Heart left ventricle (tissue), 16 donors: ENCODE results near the gene LTN1. TPM values are rescaled to one million over a fixed set of nuclear protein-coding genes. Genes with fewer than 3 reads are reported as not detected.
"Not testable (repeated sequence)": the region's sequence is repeated elsewhere in the genome, so short reads cannot be mapped to it uniquely, and the experiment has no call there.

ENCODE experiments used
- ATAC-seq, 4 donors: fragments of 200-7000 bp; cut with Tn5 transposase; one replicate each; pipeline ENCODE4 v1.9.1; 2020 to 2022; ENCODE audit warnings: moderate library complexity in 4 of 4, mild to moderate bottlenecking in 3 of 4, moderate number of reproducible peaks in 1 of 4
- DNase-seq, 5 donors: peaks; one replicate each; pipeline ENCODE4 v3.0.0-alpha.2; 2020
- H3K27ac ChIP-seq, 12 donors: fragments of 200-600 bp; sonication (generic) in 4 of 12; one replicate each; pipeline versions ENCODE4 v1.5.0 to v1.8.0; 2016 to 2022; ENCODE audit warnings: mild to moderate bottlenecking in 2 of 12
- H3K27me3 ChIP-seq, 9 donors: fragments of 200-600 bp; sonication (generic) in 2 of 9; one replicate each; pipeline versions ENCODE4 v1.5.1 to v1.8.0; 2016 to 2022; ENCODE audit warnings: mild to moderate bottlenecking in 3 of 9
- H3K36me3 ChIP-seq, 9 donors: fragments of 200-600 bp; sonication (generic) in 2 of 9; one replicate each; pipeline versions ENCODE4 v1.5.0 to v1.8.0; 2018 to 2022; ENCODE audit warnings: mild to moderate bottlenecking in 2 of 9
- H3K4me1 ChIP-seq, 12 donors: fragments of 200-600 bp; sonication (generic) in 4 of 12; one replicate each; pipeline versions ENCODE4 v1.5.0 to v1.8.0; 2016 to 2022; ENCODE audit warnings: mild to moderate bottlenecking in 3 of 12
- H3K4me3 ChIP-seq, 12 donors: fragments of 200-600 bp; sonication (generic) in 4 of 12; one replicate each; pipeline versions ENCODE4 v1.5.0 to v1.8.0; 2017 to 2022; ENCODE audit warnings: mild to moderate bottlenecking in 9 of 12, moderate library complexity in 4 of 12
- H3K9me3 ChIP-seq, 12 donors: fragments of 200-600 bp; sonication (generic) in 4 of 12; one replicate each; pipeline versions ENCODE4 v1.5.0 to v1.8.0; 2016 to 2022; ENCODE audit warnings: mild to moderate bottlenecking in 1 of 12
- CTCF ChIP-seq, 12 donors: fragments of 200-600 bp; sonication (generic) in 4 of 12; IDR thresholded peaks; one replicate each; pipeline versions ENCODE4 v1.5.0 to v1.8.0; 2018 to 2022; ENCODE audit warnings: antibody characterized with exemption in 12 of 12, mild to moderate bottlenecking in 5 of 12
- POLR2A ChIP-seq, 2 donors: fragments of 450-650 bp; IDR thresholded peaks; one replicate each; pipeline ENCODE4 v1.6.1; 2017; ENCODE audit warnings: antibody characterized with exemption in 2 of 2, mild to moderate bottlenecking in 2 of 2, moderate library complexity in 2 of 2
- WGBS, 4 donors: extraction: QIAGEN DNeasy Blood & Tissue Kit in 2 of 4; methylation state at CpG; one replicate each; pipeline versions ENCODE4 v1.1.5 to v1.1.7; 2013 to 2018; 5-methylcytosine and 5-hydroxymethylcytosine counted together
- intact Hi-C, 10 donors: fragments of 100-400 bp; cut with DNase I; formaldehyde crosslinking; loops; one replicate each; pipeline versions ENCODE4 v1.11.1 to v1.14.2; 2022
- polyA plus RNA-seq, 2 donors: library from polyadenylated mRNA; stranded (reverse); fragments of 200-250 nt; gene quantifications; one replicate each; pipeline ENCODE4 v1.2.3, GENCODE V29; 2013
- total RNA-seq, 9 donors: library from RNA; depleted of rRNA in 2 of 9; stranded (reverse); fragments of >200 nt in 2 of 9; fragmentation: NEBNext Ultra II Directional in 3 of 9; extraction: Animal tissue kit (Norgen Biotek cat#: 25700) in 3 of 9; gene quantifications; one replicate each; pipeline versions ENCODE4 v1.1.0 to v1.2.4, GENCODE V29; 2016 to 2023
- donor health status: ischemic (EF 13 %, LVEDD 7.1; RV severe dilation, severe dysfunction).
- donor health status: healthy with polysubstance abuse.
- donor health status: DM: no; HTN: yes; CAD: no.
- donor health status: DM: no; HTN: no; CAD: no.
- donor health status: ischemic (EF 25% LVEDD 6.9; RV normal size, moderate dysfunction).
- donor health status: ischemic (EF 25% LVEDD 5.7; RV mildly dilated, moderate dysfunction).
- donor health status: healthy.
- donor health status: DM: yes; HTN: yes; CAD: no.
- donor health status: ischemic (EF 35%, LVEDD 5.7; RV mildly dilated, moderate dysfunction).
- donor health status: nonischemic (EF 11% LVEDD 7.7; RV severe dilation, severe dysfunction).
- donor health status: DM: yes; HTN: yes; CAD: no.
- donor health status: PGD.
- donor health status: ischemic (EF 29% LVEDD 5.4; RV normal size, mild dysfunction).
- donor health status: nonischemic (EF 23%, LVEDD 6.1; RV moderate dilation, normal function).

Gene LTN1
- total and polyA plus RNA-seq, 11 donors, result 3.4 to 20.3 (median 15.5) TPM

GRCh38 chr21:28936036-28936435, 56.6 kb downstream of the LTN1 start:
- Histone ChIP-seq H3K27ac (no peak overlapping the region), H3K9me3 (no peaks in the 10 kb centered on the region), H3K27me3 (no peaks in the 10 kb centered on the region), H3K36me3 (peaks cover 0 to 94% (median 66%) of the 10 kb centered on the region in 9 donors), H3K4me3 (no peak overlapping the region), H3K4me1 (peaks cover 0 to 8% (median 0%) of the 10 kb centered on the region in 12 donors)
- DNase-seq (no peak), ATAC-seq (no peak)
- 89 to 98% (median 91%) methylated on average over 1 of the region's 1 CpG for WGBS, 4 donors
- TF ChIP-seq POLR2A (IDR thresholded peaks at IDR 0.05) (no peak), CTCF (IDR thresholded peaks at IDR 0.05) (no peak)
- intact Hi-C loops, result loop anchor here in 1 of 10 donors (5.0 kb wide), 1 partner anchor 1234 kb away; no protein-coding TSS in a partner anchor

- DNase-seq (no peak), ATAC-seq (no peak)
- no peaks in the 10 kb centered on the region for H3K27me3 ChIP-seq
- no peaks in the 10 kb centered on the region for H3K9me3 ChIP-seq
- intact Hi-C loops, result no loop called here
- peaks cover 0 to 97% (median 77%) of the 10 kb centered on the region in 9 donors for H3K36me3 ChIP-seq
- no peak overlapping the region for H3K4me3 ChIP-seq
- no peak for TF ChIP-seq POLR2A (IDR thresholded peaks at IDR 0.05)
- TF ChIP-seq CTCF (IDR thresholded peaks at IDR 0.05), result no peak
- 91 to 98% (median 94%) methylated on average over 2 of the region's 2 CpGs for WGBS, 4 donors
- H3K27ac ChIP-seq, result no peak overlapping the region
- no peaks in the 10 kb centered on the region for H3K4me1 ChIP-seq
Measured at GRCh38 chr21:28932717-28933116, 60.0 kb downstream of the LTN1 start.

- H3K27ac ChIP-seq, H3K4me1 ChIP-seq, intact Hi-C loops, ATAC-seq, H3K4me3 ChIP-seq, H3K27me3 ChIP-seq, DNase-seq, H3K9me3 ChIP-seq: not testable (repeated sequence)
- peaks cover 0 to 92% (median 73%) of the 10 kb centered on the region in 9 donors for H3K36me3 ChIP-seq
- 85 to 98% (median 97%) methylated on average over 6 of the region's 6 CpGs for WGBS, 4 donors
Measured at GRCh38 chr21:28931708-28932372, 60.8 kb downstream of the LTN1 start.

- WGBS, 4 donors, result 73 to 76% (median 75%) methylated on average over 3 of the region's 3 CpGs
- H3K9me3 ChIP-seq, result no peaks in the 10 kb centered on the region
- ATAC-seq, result no peak
- intact Hi-C loops, result no loop called here
- no peak overlapping the region for H3K27ac ChIP-seq
- H3K4me1 ChIP-seq, result no peaks in the 10 kb centered on the region
- no peak for DNase-seq
- H3K36me3 ChIP-seq, result peaks cover 0 to 78% (median 54%) of the 10 kb centered on the region in 9 donors
- no peak overlapping the region for H3K4me3 ChIP-seq
- no peaks in the 10 kb centered on the region for H3K27me3 ChIP-seq
- TF ChIP-seq POLR2A (IDR thresholded peaks at IDR 0.05), result no peak
Measured at GRCh38 chr21:28928578-28929420, 63.9 kb downstream of the LTN1 start.

GRCh38 chr21:28927130-28927529, 65.5 kb downstream of the LTN1 start:
- no peaks in the 10 kb centered on the region for H3K27me3 ChIP-seq
- intact Hi-C loops, result no loop called here
- no peak for TF ChIP-seq POLR2A (IDR thresholded peaks at IDR 0.05)
- no peak for TF ChIP-seq CTCF (IDR thresholded peaks at IDR 0.05)
- DNase-seq (no peak), ATAC-seq (no peak)
- H3K4me1 ChIP-seq, result no peaks in the 10 kb centered on the region
- peaks cover 0 to 78% (median 49%) of the 10 kb centered on the region in 9 donors for H3K36me3 ChIP-seq
- no peaks in the 10 kb centered on the region for H3K9me3 ChIP-seq
- no peak overlapping the region for H3K27ac ChIP-seq
- H3K4me3 ChIP-seq, result no peak overlapping the region
- 78 to 92% (median 90%) methylated on average over 1 of the region's 1 CpG for WGBS, 4 donors
